GM20431 (cell line): ENCODE measurements around the gene AKAP5.

Experiments used
- in situ Hi-C: fragments of 300-500 bp; cut with MseI, MboI; formaldehyde crosslinking; loops from one replicate; pipeline ENCODE4 v1.15.0; 2020; ENCODE audit warnings: low sequenced_read_pairs; ENCODE audit not compliant: unreplicated experiment

Gene AKAP5

DNA sequence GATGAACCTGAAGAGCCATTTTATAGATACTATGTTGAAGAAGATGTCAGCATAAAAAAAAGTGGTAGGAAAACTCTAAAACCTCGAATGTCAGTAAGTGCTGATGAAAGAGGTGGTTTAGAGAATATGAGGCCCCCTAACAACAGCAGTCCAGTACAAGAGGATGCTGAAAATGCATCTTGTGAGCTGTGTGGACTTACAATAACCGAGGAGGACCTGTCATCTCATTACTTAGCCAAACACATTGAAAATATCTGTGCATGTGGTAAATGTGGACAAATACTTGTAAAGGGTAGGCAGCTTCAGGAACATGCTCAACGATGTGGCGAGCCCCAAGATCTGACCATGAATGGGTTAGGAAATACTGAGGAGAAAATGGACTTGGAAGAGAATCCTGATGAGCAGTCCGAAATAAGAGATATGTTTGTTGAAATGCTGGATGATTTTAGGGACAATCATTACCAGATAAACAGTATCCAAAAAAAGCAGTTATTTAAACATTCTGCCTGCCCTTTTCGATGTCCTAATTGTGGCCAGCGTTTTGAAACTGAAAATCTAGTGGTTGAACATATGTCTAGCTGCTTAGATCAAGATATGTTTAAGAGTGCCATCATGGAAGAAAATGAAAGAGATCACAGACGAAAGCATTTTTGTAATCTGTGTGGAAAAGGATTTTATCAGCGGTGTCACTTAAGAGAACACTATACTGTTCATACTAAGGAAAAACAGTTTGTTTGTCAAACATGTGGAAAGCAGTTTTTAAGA is 57.5 kb downstream of the AKAP5 start:
- in situ Hi-C loops: no loop called here
